Activated CD8-positive, alpha-beta memory T cell treated with anti-CD3 and anti-CD28 coated beads, Interleukin-2, amount 50 U/mL, for 1 hour (primary cell): ENCODE results near the gene EPHB4.
"Not testable (repeated sequence)": the region's sequence is repeated elsewhere in the genome, so short reads cannot be mapped to it uniquely, and the experiment has no call there.

Experiments used
- DNase-seq: peaks from one replicate; pipeline ENCODE4 v3.0.0-alpha.2; 2020; ENCODE audit errors: extremely low read depth

EPHB4 gene

GRCh38 chr7:100789055-100789454 lies 38.3 kb downstream of the EPHB4 start:
- no peak for DNase-seq

GRCh38 chr7:100786323-100786722 lies 41.0 kb downstream of the EPHB4 start:
- no peak for DNase-seq

- DNase-seq, result no peak
These were observed 41.4 kb downstream of the EPHB4 start for GRCh38 chr7:100785878-100786277.

GRCh38 chr7:100783804-100784203 lies 43.5 kb downstream of the EPHB4 start:
- DNase-seq, result no peak

GRCh38 chr7:100781255-100781654 lies 46.1 kb downstream of the EPHB4 start:
- no peak for DNase-seq

- DNase-seq, result no peak
These were observed 48.0 kb downstream of the EPHB4 start for GRCh38 chr7:100779359-100779758.

GRCh38 chr7:100778061-100778621 lies 49.2 kb downstream of the EPHB4 start:
- no peak for DNase-seq

- DNase-seq, result no peak
These were observed 53.8 kb downstream of the EPHB4 start for GRCh38 chr7:100773491-100773890.

- DNase-seq, result no peak
These were observed 58.5 kb downstream of the EPHB4 start for GRCh38 chr7:100768784-100769183.

GRCh38 chr7:100765250-100765649 lies 62.1 kb downstream of the EPHB4 start:
- no peak for DNase-seq

GRCh38 chr7:100764841-100765240 lies 62.5 kb downstream of the EPHB4 start:
- DNase-seq, result no peak

GRCh38 chr7:100763556-100764140 lies 63.7 kb downstream of the EPHB4 start:
- DNase-seq, result no peak

GRCh38 chr7:100762841-100763240 lies 64.5 kb downstream of the EPHB4 start:
- not testable (repeated sequence) for DNase-seq

- DNase-seq, result no peak
These were observed 67.8 kb downstream of the EPHB4 start for GRCh38 chr7:100759357-100760171.

- DNase-seq, result no peak
These were observed 73.6 kb downstream of the EPHB4 start for GRCh38 chr7:100753750-100754149.

GRCh38 chr7:100752994-100753393 lies 74.3 kb downstream of the EPHB4 start:
- no peak for DNase-seq
